ENCODE results near the gene SMARCE1. TPM values are rescaled to one million over a fixed set of nuclear protein-coding genes. Genes with fewer than 3 reads are reported as not detected.
A peak's percentile ranks its signal among the peaks of the same experiment; 100 is the strongest.

The SMARCE1 gene
- total RNA-seq (2014; rRNA removed) = 57.9 and 64.7 TPM in 2 replicates
- Bru-seq, nascent RNA = percentile 90 among the genes with signal in this experiment
- BruChase-seq, experiment 1, labeled RNA remaining after a 6-hour chase = percentile 87 among the genes with signal in this experiment
- percentile 89 among the genes with signal in this experiment for BruChase-seq, experiment 2, labeled RNA remaining after a 2-hour chase
- long read RNA-seq, full-length matches to known transcripts = 81 of 100 reads
- long read RNA-seq, partial matches to known transcripts = 15 of 100 reads
- long read RNA-seq, other reads (novel, unspliced or antisense) = 4 of 100 reads

DNA sequence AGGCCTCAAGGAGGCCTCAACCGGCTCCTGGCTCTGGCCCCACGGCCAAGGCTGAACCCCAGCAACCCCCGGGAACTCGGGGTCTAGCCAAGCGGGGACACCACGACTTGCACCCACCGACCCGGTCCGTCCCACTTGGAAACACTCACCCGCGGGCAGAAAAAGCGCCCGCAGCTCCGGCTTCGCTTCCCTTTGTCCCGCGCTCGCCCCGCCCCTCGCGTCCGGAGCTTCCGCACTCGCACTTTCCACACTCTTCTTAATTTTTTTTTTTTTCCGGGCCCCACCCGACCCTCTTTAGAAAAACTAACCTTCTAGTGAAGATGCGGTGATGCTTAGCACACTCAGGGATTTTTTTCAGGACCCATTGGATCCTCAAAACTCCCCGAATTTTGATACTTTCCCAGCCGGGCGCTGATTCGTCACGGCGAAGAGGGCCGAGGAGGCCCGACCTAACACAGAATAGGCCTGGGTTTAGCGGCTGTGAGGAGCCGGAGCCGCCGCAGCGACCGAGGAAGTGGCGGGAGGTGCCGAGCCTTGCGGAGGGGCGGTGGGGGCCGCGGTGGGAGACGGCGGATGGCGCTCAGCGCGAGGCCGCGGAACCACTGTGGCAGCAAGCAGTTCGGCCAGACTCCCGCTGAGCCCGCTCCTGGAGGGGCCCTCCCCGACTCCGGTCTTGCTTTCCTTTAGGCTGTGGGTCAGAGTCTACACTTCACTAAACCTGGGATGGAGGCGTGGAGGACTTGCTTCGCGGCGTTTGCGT, at the start of gene SMARCE1:
Gene SMARCE1, minus strand, starts transcription at position 195 of the 760 bp plus-strand sequence. CDS start 2,016 bp downstream, outside the sequence.
- H2AFZ ChIP-seq (ENCODE audit: low read length) = peak within 1 kb of the TSS; percentile 91

GRCh38 chr17:40697297-40697696, 49.7 kb upstream of the SMARCE1 start:
- ChIA-PET POLR2A (ENCODE audit: unreplicated experiment) (no interaction called here), CTCF (no interaction called here)
- no peaks in the 10 kb centered on the region for H3K9me3 ChIP-seq (ENCODE audit: low read length)
- H3K9me2 ChIP-seq (replicated peaks; ENCODE audit: low read length) = no peaks in the 10 kb centered on the region
- no peak overlapping the region for H3K9ac ChIP-seq (ENCODE audit: low read length)
- H3K4me2 ChIP-seq (ENCODE audit: low read length) = no peak overlapping the region
- H3K79me2 ChIP-seq (ENCODE audit: low read length) = no peaks in the 10 kb centered on the region
- peaks cover 9% of the 10 kb centered on the region; the same call in 1 of the 2 replicates for H3K4me1 ChIP-seq (ENCODE audit: insufficient read depth, low read length)
- no TSS peak for BruUV-seq (replicated peaks)
- ATAC-seq = no peak
- TF ChIP-seq, protein P1, sequence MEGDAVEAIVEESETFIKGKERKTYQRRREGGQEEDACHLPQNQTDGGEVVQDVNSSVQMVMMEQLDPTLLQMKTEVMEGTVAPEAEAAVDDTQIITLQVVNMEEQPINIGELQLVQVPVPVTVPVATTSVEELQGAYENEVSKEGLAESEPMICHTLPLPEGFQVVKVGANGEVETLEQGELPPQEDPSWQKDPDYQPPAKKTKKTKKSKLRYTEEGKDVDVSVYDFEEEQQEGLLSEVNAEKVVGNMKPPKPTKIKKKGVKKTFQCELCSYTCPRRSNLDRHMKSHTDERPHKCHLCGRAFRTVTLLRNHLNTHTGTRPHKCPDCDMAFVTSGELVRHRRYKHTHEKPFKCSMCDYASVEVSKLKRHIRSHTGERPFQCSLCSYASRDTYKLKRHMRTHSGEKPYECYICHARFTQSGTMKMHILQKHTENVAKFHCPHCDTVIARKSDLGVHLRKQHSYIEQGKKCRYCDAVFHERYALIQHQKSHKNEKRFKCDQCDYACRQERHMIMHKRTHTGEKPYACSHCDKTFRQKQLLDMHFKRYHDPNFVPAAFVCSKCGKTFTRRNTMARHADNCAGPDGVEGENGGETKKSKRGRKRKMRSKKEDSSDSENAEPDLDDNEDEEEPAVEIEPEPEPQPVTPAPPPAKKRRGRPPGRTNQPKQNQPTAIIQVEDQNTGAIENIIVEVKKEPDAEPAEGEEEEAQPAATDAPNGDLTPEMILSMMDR (conservative IDR thresholded peaks at IDR 0.05; ENCODE audit: low read depth, low read length) = no peak
- TF ChIP-seq EZH2 (IDR thresholded peaks at IDR 0.05; ENCODE audit: low read length, unreplicated experiment) (no peak), EZH2phosphoT487 (IDR thresholded peaks at IDR 0.05; ENCODE audit: borderline replicate concordance, low read length) (no peak)
- DNase-seq = no peak
- no peaks in the 10 kb centered on the region for H4K20me1 ChIP-seq (ENCODE audit: low read length)
- no peaks in the 10 kb centered on the region for H3F3A ChIP-seq (ENCODE audit: low read length, unreplicated experiment)
- no peak overlapping the region for H2AFZ ChIP-seq (ENCODE audit: low read length)
- H3K36me3 ChIP-seq (ENCODE audit: low read depth, low read length) = no peaks in the 10 kb centered on the region
- H3K27ac ChIP-seq (ENCODE audit: low read length) = no peak overlapping the region
- intact Hi-C loops (cut with micrococcal nuclease) = no loop called here
- H3K4me3 ChIP-seq (ENCODE audit: low read length) = no peak overlapping the region
- H3K27me3 ChIP-seq (ENCODE audit: low read length) = no peaks in the 10 kb centered on the region

More for the DNA sequence above, at the start of gene SMARCE1:
- CTCF ChIA-PET = no interaction called here
- H3K4me1 ChIP-seq (ENCODE audit: insufficient read depth, low read length) = peaks cover 15% of the 10 kb centered on the region
- no peaks in the 10 kb centered on the region for H3K27me3 ChIP-seq (ENCODE audit: low read length)
- H3K79me2 ChIP-seq (ENCODE audit: low read length) = peaks cover 43% of the 10 kb centered on the region
- no TSS peak for BruUV-seq (replicated peaks)
- ATAC-seq (peak; percentile 85), DNase-seq (peak; percentile 46)
- H4K20me1 ChIP-seq (ENCODE audit: low read length) = no peaks in the 10 kb centered on the region
- H3K36me3 ChIP-seq (ENCODE audit: low read depth, low read length) = peaks cover 21% of the 10 kb centered on the region; the same call in 1 of the 2 replicates
- TF ChIP-seq EZH2 (IDR thresholded peaks at IDR 0.05; ENCODE audit: low read length, unreplicated experiment) (no peak), EZH2phosphoT487 (IDR thresholded peaks at IDR 0.05; ENCODE audit: borderline replicate concordance, low read length) (no peak)
- TF ChIP-seq, protein P1 (conservative IDR thresholded peaks at IDR 0.05; ENCODE audit: low read depth, low read length) = no peak
- POLR2A ChIA-PET (ENCODE audit: unreplicated experiment) = interaction anchor here (0.7 kb wide), 1 partner anchor 524 kb away, joined by 5 read pairs; no protein-coding TSS in a partner anchor
- H3K9ac ChIP-seq (ENCODE audit: low read length) = peak within 1 kb of the TSS; percentile 97
- no peaks in the 10 kb centered on the region for H3K9me2 ChIP-seq (replicated peaks; ENCODE audit: low read length)
- H3K4me3 ChIP-seq (ENCODE audit: low read length) = peak within 1 kb of the TSS; percentile 79
- intact Hi-C loops (cut with micrococcal nuclease) = no loop called here
- peak within 1 kb of the TSS; percentile 70 for H3K27ac ChIP-seq (ENCODE audit: low read length)
- H3F3A ChIP-seq (ENCODE audit: low read length, unreplicated experiment) = no peaks in the 10 kb centered on the region
- peak within 1 kb of the TSS; percentile 87 for H3K4me2 ChIP-seq (ENCODE audit: low read length)
- H3K9me3 ChIP-seq (ENCODE audit: low read length) = no peaks in the 10 kb centered on the region
